ENCODE results near the gene GPC5.

Gene GPC5

GRCh38 chr13:92767468-92767867, 1369.0 kb downstream of the GPC5 start:
- TF ChIP-seq CTCF (IDR thresholded peaks at IDR 0.05; ENCODE audit: extremely low read depth, missing control alignments), result no peak
- peak; percentile 3 for DNase-seq (ENCODE audit: low spot score)

GRCh38 chr13:92768602-92769001, 1370.2 kb downstream of the GPC5 start:
- no peak for TF ChIP-seq CTCF (IDR thresholded peaks at IDR 0.05; ENCODE audit: extremely low read depth, missing control alignments)
- no peak for DNase-seq (ENCODE audit: low spot score)

GRCh38 chr13:92769046-92769445, 1370.6 kb downstream of the GPC5 start:
- no peak for DNase-seq (ENCODE audit: low spot score)
- no peak for TF ChIP-seq CTCF (IDR thresholded peaks at IDR 0.05; ENCODE audit: extremely low read depth, missing control alignments)

- no peak for DNase-seq (ENCODE audit: low spot score)
- no peak for TF ChIP-seq CTCF (IDR thresholded peaks at IDR 0.05; ENCODE audit: extremely low read depth, missing control alignments)
Measured at GRCh38 chr13:92775658-92776057, 1377.2 kb downstream of the GPC5 start.

GRCh38 chr13:92781965-92782690, 1383.7 kb downstream of the GPC5 start:
- no peak for TF ChIP-seq CTCF (IDR thresholded peaks at IDR 0.05; ENCODE audit: extremely low read depth, missing control alignments)

GRCh38 chr13:92802776-92803175, 1404.4 kb downstream of the GPC5 start:
- TF ChIP-seq CTCF (IDR thresholded peaks at IDR 0.05; ENCODE audit: extremely low read depth, missing control alignments), result no peak
- DNase-seq (ENCODE audit: low spot score), result no peak

More at GRCh38 chr13:92781965-92782690, 1383.7 kb downstream of the GPC5 start:
- no peak for DNase-seq (ENCODE audit: low spot score)

- TF ChIP-seq CTCF (IDR thresholded peaks at IDR 0.05; ENCODE audit: extremely low read depth, missing control alignments), result no peak
- no peak for DNase-seq (ENCODE audit: low spot score)
Measured at GRCh38 chr13:92804346-92804745, 1405.9 kb downstream of the GPC5 start.

All from GM20000 (cell line).